Activated CD4-positive, alpha-beta T cell treated with anti-CD3 and anti-CD28 coated beads for 1 hour (primary cell): ENCODE results near the gene TGFBRAP1.

Experiments used
- DNase-seq: peaks from one replicate; pipeline ENCODE4 v3.0.0-alpha.2; 2020

The TGFBRAP1 gene, protein sequence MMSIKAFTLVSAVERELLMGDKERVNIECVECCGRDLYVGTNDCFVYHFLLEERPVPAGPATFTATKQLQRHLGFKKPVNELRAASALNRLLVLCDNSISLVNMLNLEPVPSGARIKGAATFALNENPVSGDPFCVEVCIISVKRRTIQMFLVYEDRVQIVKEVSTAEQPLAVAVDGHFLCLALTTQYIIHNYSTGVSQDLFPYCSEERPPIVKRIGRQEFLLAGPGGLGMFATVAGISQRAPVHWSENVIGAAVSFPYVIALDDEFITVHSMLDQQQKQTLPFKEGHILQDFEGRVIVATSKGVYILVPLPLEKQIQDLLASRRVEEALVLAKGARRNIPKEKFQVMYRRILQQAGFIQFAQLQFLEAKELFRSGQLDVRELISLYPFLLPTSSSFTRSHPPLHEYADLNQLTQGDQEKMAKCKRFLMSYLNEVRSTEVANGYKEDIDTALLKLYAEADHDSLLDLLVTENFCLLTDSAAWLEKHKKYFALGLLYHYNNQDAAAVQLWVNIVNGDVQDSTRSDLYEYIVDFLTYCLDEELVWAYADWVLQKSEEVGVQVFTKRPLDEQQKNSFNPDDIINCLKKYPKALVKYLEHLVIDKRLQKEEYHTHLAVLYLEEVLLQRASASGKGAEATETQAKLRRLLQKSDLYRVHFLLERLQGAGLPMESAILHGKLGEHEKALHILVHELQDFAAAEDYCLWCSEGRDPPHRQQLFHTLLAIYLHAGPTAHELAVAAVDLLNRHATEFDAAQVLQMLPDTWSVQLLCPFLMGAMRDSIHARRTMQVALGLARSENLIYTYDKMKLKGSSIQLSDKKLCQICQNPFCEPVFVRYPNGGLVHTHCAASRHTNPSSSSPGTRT

DNA sequence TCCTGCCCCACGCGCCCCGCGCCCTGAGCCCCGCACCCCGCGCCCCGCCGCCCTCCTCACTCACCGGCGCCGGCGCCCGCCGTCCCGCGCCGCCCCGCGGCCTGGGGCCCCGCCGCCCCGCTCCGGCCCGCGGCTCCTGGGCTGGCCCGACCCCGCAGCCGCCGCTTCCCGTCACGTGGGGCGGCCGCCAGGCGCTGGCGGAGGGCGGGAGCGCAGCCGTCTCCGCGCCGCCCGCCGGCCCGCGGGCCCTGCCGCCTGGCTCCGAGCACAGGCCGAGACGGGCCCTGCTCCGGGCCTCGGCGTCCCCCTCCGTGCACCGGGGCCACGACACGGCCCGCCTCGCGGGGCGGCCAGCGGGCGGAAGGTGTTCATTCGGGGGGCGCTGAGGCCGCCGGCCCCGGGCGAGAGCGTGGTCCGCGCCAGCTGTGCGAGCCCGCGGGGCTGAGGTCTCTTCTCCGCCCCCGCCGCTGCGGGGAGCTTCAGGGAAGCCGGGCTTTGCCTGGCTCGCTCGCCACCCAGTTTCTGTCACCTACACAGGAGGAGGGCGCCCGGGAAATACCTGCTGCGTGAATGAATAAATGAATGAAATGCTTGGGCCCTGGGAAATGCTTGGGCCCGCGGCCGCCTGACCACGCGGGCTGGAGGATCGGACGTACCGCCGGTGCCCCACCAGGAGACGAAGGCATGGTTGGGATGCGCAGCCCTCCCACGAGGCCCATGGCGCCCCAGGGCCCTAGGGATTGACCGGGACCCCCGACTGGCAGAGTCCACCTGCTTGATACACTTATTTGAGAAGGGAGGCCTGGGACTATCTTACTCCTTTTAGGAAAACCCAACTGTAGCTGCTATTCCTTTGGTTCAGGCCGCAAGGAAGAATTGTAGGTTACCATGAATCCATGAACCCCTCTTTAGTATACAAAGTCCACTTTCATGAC lies at the start of gene TGFBRAP1:
TGFBRAP1 (minus strand) TSS at position 175 of the 935 bp plus-strand sequence. CDS start 21,434 bp downstream, outside the sequence.
- DNase-seq: peak; percentile 34

DNA sequence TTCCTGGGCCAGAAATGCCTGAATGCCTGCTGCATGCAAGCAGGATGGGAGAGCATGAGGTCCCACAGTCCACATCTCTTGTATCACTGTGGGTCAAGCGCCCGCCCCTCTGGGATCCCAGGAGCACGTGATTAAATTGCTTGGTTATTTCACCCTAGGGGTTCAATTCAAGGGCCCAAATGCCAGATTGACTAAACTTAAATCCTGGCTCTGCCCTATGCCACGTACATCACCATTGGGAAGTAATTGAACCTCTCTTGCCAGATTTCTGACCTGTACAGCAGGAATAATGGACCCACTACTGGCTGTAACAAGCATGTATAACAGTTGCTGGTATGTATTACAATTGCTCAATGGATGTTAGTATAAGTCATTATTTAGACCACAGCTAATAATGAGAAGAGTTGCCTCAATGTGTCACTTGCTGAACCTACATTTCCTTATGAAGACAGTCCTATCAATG lies 49.4 kb upstream of the TGFBRAP1 start:
- DNase-seq: no peak

DNA sequence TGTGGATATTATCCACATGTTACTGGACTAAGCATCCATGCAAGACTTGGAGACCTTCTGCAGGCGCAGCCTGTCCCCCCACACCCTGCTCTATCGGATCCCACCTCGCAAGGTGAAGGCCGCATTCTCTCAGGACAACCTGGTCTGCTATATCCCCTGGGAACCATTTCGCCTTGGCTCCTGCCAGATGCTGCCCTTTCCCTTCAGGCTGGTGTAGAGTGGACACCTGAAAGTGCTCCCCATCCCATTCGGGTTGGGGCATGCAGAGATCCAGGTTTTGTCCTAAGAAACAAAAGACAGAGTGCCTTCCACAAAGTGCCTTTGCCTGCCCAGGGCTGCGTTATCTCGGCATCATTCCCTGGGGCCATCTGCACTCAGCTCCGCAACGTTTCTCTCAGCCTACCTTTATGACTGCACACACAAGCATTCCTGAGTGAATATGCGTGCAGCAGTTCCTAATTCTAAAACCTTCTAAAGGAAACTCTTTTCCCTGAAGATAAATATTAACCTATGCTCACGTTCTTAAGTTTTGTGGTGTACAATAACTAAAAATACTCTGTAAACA lies 48.8 kb upstream of the TGFBRAP1 start:
- DNase-seq: no peak

DNA sequence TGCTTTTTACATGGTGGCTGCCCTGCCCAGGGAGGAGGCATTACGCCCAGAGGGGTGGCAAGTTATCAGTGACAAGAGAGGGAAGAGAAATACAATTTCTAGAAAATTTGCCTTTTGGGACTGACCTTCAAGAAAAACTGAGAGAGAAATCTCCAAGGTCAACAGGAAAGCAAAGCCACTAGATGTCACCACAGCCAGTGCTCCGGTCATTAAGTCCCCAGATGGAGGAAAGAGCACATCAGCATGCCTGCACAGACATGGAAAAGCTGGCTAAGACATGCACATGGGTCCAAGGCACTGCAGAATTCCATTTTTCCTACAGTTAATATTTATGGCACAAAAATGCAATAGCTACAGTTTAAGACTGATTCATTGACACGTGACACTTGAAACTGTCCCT lies 48.3 kb upstream of the TGFBRAP1 start:
- DNase-seq: no peak

DNA sequence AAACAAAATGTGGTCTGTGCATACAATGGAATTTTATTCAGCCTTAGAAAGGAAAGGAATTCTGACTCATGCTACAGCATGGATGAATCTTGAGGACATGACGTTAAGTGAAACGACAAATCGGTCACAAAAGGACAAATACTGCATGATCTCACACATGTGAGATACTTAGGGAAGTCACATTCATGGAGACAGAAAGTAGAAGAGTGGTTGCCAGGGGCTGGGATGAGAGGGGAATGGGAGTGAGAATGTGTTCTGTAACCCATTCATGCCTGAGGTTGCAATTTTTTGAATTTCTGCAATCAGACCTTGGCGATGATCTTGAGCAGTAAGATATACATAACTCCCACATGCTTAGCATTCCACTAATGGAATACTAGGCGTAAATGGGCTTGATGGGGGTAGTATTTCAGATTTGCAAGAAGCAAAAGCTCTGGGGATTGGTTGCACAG lies 47.3 kb upstream of the TGFBRAP1 start:
- DNase-seq: no peak

DNA sequence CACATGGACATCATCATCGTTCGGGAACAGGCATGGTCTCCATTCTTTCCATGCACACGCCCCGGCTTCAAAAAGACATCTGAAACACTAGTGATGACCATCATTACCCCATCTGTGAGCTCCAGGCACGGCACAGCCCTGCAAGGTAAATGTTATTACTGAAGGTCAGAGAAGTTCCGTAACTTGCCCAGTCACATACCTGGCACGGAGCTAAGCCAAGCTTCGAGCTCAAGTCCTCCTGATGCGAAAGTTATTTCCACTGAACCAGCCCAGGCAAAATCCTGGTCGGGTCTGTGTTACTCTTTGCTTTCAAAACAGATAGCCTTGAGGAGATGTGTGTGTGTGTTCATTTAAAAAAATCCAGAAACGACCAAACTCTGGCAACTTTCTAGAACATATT lies 46.5 kb upstream of the TGFBRAP1 start:
- no peak for DNase-seq

DNA sequence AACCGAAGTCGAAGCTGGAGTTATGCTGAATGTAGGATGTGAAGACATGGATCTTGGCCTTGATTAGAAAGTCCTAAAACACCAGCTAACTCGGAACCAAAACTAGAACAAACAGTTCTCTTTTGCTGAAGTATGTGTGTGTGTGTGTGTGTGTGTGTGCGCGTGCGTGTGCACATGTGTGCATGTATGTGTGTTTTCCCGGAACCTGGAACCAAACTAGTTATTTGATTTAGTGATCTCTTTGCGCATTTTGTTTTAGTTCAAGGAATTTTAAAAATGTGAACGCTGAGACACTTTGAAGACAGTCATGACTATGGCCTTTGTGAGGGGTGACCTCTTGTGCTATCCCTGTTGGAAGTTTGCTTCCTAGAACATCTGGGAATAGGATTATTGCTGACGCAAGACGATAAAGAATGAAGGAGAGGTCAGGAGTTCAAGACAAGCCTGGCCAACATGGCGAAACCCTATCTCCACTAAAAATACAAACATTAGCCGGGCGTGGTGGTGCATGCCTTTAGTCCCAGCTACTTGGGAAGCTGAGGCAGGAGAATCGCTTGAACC lies 45.5 kb upstream of the TGFBRAP1 start:
- no peak for DNase-seq

DNA sequence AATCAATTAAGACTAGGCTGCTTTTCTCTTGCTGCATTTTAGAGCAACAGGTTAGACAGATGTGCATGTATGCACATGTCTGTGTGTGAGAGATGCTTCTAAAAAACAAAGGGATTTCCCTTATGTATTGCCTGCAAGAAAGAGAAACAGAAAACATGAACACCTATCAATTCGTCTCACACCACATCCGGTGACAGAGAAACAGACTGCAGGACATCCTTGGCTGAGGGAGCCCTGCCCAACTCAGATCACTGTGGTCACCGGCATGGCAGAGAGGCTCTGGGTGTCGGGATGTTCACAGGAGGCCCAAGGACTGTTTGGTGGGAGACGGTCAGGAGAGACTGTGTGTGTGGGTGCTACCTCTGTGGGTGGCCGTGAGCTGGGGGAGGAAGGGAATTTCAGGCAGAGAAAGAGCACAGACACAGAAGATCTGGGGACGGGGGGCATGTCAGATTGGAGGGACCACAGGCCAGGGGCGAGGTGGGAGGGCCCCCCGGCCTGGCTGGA lies 44.4 kb upstream of the TGFBRAP1 start:
- no peak for DNase-seq

DNA sequence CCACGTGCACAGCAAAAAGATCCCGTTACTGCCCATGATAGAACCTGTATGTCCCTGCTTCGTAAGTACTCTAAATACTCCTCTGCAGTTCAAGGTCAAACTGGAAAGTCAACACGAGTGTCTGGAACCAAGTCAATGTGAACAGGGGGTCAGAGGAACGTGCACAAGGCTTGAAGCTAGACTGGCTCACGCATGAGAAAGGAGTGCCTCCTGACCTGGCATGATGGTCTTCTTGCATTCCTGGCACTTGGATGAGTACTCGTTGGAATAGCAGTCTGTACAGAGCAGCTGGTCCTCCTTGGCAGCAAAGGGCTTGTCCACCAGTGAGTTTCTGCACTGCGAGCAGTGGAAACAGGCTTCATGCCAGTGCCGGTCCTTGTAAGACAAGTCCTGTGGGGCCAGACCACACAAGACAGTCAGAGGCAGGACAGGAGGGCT lies 43.8 kb upstream of the TGFBRAP1 start:
- DNase-seq: no peak

DNA sequence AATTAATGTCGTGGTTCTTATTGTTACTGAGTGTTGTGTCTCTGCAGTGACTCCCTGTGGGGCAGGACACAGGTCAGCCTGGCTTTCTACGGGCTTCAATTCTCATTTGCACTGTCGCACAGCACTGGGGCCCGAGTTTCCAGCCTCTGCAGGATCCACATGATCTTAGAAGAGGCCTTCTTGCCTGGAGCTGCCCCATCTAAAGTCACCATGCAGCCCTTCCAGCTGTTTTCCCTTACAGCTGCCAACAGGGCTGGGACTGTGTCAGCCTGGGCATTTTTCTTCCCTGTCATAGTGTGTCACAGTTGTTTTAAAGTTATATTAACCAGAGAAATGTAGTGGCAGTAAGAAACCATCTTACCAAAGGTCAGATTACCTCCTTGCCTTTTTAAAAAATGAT lies 42.3 kb upstream of the TGFBRAP1 start:
- no peak for DNase-seq

DNA sequence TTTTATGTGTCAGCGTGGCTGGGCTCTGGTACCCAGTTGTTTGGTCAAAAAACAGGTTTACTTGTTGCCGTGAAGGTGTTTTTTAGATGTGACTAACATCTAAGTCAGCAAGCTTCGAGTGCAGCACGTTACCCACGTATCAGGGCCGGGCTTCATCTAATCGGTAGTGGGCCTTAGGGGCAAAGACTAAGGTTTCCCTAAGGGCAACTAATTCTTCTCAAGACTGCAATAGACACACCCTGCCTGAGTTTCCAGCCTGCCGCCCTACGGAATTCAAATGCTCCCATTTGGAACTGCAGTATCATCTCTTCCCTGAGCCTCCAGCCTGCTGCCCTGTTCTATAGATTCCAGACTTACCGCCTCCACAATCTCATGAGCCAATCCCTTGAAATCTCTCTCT lies 41.6 kb upstream of the TGFBRAP1 start:
- DNase-seq: no peak

DNA sequence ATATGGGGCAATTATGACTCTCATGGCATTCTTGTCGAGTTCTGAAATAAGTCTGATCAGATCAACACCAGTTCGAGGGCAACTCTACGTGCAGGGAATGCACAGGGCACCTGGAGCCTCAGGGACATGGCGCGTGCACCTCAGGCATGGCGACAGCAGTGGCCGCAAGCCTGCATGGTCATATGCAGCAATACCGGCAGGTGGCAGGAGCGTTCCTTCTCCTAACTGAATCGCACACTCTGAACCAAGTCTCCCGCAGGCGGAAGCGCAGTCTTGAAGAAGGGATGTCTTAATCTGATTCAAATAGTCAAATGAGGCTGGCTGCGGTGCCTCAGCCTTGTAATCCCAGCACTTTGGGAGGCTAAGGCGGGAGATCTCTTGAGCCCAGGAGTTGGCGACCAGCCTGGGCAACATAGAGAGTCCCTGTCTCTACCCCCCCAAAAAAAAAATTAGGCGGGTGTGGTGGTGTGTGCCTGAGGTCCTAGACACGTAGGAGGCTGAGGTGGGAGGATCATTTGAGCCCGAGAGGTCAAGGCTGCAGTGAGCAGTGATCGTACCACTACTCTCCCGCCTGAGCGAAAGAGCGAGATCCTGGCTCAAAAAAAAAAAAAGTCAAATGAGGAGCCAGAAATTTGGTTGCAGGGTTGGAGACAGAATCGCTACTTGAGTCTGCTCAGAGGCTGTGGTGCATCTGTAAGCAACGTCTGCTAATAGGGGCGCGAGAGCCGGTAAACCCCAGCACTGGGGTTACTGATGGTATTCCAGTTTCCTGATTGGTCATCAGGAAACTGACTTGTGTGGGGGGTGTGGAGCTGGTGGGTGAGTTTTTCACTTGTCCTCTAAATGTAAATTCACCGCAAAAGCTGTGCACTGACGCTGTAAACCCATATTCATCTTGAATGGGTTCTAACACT lies 40.5 kb upstream of the TGFBRAP1 start:
- DNase-seq: peak; percentile 75

DNA sequence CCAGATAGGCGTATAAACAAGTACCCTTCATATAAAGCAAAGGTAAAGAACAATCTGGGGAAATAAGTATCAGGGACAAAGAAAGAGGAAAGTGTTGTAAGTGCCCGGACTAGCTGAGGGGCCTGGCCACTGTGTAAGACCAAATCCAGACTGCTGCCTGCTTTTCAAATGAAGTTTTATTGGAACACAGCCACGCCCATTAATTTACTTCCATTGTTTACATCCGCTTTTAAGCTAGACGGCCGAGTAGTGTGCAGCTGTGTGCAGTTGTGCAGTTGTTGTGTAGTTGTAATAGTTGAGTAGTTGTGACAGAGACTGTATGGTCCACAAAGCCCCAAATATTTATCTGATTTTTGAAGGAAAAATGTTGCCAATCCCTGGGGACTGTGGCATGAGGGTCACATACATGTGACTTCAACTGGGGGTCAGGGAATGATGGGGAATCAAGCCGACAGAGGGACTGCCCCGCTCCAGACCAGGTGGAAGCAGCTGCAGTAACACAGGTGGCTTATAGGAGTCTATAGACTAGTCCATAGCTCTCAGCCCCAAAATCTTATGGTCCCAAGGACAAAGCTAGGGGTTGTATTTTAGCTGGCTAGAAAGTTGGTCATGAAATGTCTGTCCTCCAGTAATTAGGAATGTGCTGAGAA lies 39.3 kb upstream of the TGFBRAP1 start:
- no peak for DNase-seq

DNA sequence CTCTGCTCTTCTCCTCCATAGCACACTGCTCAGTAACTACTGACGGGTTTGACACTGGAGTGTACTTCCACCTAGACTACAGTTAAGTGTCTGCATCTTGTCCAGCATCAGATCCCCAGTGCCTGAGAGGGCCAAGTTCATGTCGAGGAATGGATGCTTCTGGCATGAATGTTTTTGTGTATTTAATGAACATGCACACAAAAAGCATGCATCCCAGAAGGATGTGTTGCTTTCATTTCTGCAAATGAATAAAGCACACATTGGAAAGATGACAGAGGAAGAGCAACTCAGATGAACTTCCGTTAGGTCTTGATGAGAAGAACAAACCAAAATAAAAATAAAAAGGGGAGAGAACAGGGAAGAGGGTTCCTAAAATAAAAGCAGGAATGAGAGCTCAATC lies 35.7 kb upstream of the TGFBRAP1 start:
- DNase-seq: no peak

DNA sequence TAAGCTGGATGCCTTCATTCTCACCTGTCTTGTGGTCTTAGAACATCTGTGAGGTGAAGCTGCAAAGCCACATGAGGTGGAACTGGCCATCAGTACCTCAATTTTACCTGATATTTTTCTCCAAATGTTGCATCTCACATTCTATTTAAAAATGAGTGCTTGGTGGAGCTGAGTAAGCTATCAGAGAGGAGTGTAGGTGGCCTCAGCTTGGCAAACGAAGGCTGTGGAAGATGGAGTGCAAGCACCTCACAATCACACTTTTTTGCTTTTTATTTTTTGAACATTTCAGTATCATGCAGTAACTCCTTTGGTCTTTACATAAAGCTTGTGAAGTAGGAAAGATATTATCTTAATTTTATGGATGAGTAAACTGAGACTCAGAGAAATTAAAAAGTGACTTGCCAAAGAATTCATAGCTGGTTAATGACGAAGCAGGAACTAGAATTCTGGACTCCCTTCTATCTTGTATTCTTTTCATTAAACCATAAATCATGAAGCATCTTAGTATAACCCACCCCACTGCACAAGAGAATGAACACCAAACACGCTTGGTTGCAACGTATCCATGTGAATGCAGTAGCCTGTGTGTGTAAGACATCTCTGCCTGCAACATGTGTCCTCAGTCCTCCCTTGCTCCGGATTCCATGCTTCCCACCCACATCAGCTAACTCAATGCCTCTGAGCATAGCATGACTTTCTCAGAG lies 35.1 kb upstream of the TGFBRAP1 start:
- no peak for DNase-seq

DNA sequence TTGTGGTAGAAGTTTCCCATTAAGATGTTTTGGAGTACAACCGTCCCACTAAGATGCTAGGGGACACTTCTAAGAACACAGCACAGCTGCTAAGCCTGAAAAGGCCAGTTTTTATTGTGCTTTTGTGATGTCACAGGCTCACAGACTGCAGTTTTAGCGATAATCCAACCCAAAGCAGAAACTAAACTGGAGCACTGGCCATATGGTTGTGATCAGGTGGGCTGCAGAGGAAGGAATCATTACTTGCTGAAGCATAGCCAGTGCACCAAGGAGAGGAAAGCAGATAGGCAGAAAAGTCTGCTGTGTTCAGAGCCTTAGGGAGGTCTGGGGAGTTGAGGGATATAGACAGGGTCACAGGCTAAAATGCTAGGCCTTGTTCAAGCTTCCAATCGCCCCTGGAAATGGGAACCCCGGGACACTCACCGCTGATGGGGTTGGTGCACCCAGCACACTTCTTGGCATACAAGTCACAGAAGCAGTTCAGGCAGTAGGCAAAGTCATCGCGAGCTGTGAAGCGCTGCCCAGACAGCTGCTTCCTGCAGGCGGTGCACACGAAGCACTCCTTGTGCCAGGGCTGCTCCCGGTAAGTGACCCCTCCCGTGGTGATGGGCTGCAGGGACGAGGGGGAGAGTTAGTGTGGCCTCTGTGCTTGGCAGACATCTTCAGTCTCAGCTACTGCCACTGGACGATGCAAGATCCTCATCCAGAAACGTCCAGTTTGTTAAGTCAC lies 33.5 kb upstream of the TGFBRAP1 start:
- DNase-seq: no peak

DNA sequence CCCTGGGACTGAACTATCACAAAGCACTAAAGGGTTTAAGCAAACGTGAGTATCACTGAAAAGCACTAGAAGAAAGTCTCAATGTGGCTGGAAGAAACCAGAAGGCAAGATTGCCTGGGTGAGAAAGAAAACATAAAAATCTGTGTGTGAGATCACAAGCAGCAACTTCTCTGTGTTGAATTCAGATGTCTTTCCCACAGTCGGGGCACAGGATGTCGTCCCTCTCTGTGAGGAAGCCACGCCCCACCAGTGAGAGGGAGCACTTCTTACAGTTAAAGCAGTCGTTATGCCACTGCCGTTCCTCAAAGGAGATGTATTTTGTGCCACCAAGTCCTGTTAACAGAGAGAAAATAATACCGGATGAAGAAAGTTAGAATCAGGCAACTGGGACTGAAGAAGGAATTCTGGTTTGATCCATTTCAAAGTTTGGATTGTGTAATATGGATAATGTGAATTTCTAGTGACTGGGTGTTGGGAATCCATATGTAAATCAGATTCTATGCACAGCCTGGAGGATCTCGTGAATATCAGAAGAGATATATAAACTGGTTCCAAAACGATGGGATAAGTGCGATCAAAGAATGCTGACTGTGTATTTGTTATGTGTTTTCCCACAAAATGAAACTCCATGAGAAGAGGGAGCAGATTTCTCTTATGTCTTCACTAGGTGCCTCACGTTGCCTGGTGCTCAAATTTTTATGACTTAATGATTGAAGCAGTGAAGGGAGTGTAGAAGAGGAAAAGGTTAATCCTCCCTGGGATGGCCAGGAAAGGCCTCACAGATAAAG lies 31.8 kb upstream of the TGFBRAP1 start:
- DNase-seq: no peak

DNA sequence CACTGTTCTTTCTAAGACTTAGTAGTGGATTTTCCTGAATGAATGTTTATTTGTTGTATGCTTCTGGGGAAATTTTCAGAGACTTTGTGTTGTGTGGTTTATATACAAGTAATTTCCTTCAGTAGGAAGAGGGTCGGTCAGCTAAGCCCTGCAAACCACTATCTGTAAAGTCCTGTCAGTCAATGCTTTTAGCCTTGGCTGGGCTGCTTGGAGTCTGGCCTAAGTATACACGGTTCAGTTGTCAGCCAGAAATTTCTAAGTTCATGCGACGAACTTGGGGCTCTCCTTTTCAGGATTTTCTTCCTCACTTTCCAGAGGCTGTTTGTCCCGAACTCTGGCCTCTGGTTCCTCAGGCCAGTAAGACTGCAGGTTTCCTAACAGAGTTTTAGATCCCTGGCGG lies 29.1 kb upstream of the TGFBRAP1 start:
- no peak for DNase-seq
